Measurements from ENCODE around the gene OR2A7. TPM values are rescaled to one million over a fixed set of nuclear protein-coding genes. Genes with fewer than 3 reads are reported as not detected.
"Not testable (repeated sequence)": the region's sequence is repeated elsewhere in the genome, so short reads cannot be mapped to it uniquely, and the experiment has no call there.

The OR2A7 gene
- total RNA-seq, 1 donor from 2014 or later = 0.92 TPM

- DNase-seq (ENCODE audit: low spot score); H3K36me3 Mint-ChIP-seq (ENCODE audit: low read depth): not testable (repeated sequence)
Measured at GRCh38 chr7:144219149-144219548, 45.4 kb downstream of the OR2A7 start.

GRCh38 chr7:144218581-144218980, 46.0 kb downstream of the OR2A7 start:
- not testable (repeated sequence) for H3K36me3 Mint-ChIP-seq (ENCODE audit: low read depth); H3K4me3 Mint-ChIP-seq (ENCODE audit: unreplicated experiment); H3K9me3 Mint-ChIP-seq (ENCODE audit: low read depth); DNase-seq (ENCODE audit: low spot score); H3K27ac Mint-ChIP-seq (ENCODE audit: unreplicated experiment); H3K27me3 Mint-ChIP-seq (ENCODE audit: low read depth); H3K4me1 Mint-ChIP-seq (ENCODE audit: low read depth)

More at GRCh38 chr7:144219149-144219548, 45.4 kb downstream of the OR2A7 start:
- TF ChIP-seq CTCF (IDR thresholded peaks at IDR 0.05) = peak; percentile 23
- H3K9me3 Mint-ChIP-seq (ENCODE audit: low read depth); H3K27ac Mint-ChIP-seq (ENCODE audit: unreplicated experiment); H3K27me3 Mint-ChIP-seq (ENCODE audit: low read depth); H3K4me1 Mint-ChIP-seq (ENCODE audit: low read depth); H3K4me3 Mint-ChIP-seq (ENCODE audit: unreplicated experiment): not testable (repeated sequence)

GRCh38 chr7:144217200-144217599, 47.4 kb downstream of the OR2A7 start:
- not testable (repeated sequence) for H3K27ac Mint-ChIP-seq (ENCODE audit: unreplicated experiment); H3K27me3 Mint-ChIP-seq (ENCODE audit: low read depth); H3K4me1 Mint-ChIP-seq (ENCODE audit: low read depth); H3K36me3 Mint-ChIP-seq (ENCODE audit: low read depth); H3K4me3 Mint-ChIP-seq (ENCODE audit: unreplicated experiment); H3K9me3 Mint-ChIP-seq (ENCODE audit: low read depth); DNase-seq (ENCODE audit: low spot score)

Other genes starting within 250 kb of the OR2A7 start
- gene OR2A5, start 215.8 kb downstream of the OR2A7 start, total RNA-seq = not detected in 3 replicates
- not detected in 3 replicates for gene OR2A25, start 195.0 kb downstream of the OR2A7 start, total RNA-seq
- gene OR2A12, start 178.5 kb downstream of the OR2A7 start, total RNA-seq = not detected in 3 replicates
- gene OR2A2, start 155.2 kb downstream of the OR2A7 start, total RNA-seq = not detected in 3 replicates
- not detected in 3 replicates for gene OR2A14, start 141.6 kb downstream of the OR2A7 start, total RNA-seq
- gene CTAGE4, start 81.3 kb downstream of the OR2A7 start, total RNA-seq = 0.47 TPM in 1 of 3 replicates, not detected in the others
- gene ARHGEF35, start 69.0 kb downstream of the OR2A7 start, total RNA-seq = 0.75 to 2.7 TPM (median 2.0 TPM) in 3 replicates
- gene OR2A42, start 25.2 kb downstream of the OR2A7 start, total RNA-seq = 0.12 to 0.31 TPM in 2 of 3 replicates, not detected in the other
- 0.53 to 1.4 TPM (median 0.92 TPM) in 3 replicates for gene CTAGE8, start 4.5 kb upstream of the OR2A7 start, total RNA-seq
- gene OR2A1, start 47.6 kb upstream of the OR2A7 start, total RNA-seq = not detected in 3 replicates
- 2.6 to 7.3 TPM (median 7.2 TPM) in 3 replicates for gene ARHGEF5, start 90.6 kb upstream of the OR2A7 start, total RNA-seq
- gene NOBOX, start 138.9 kb upstream of the OR2A7 start, total RNA-seq = not detected in 3 replicates

Data from chondrocyte (in vitro differentiated cells).